Measurements from ENCODE around the gene TCF12. TPM values are rescaled to one million over a fixed set of nuclear protein-coding genes. Genes with fewer than 3 reads are reported as not detected.

Gene TCF12
- total RNA-seq, 2 donors from 2014 or later = 91.8 to 107 TPM

- no peak for ATAC-seq (ENCODE audit: insufficient number of reproducible peaks, low FRiP score, low read depth)
- H3K9me3 ChIP-seq = no peaks in the 10 kb centered on the region
- peaks cover 39 to 41% of the 10 kb centered on the region in 2 donors for H3K4me1 ChIP-seq (ENCODE audit: control insufficient read depth in 1 of 2, low read depth in 2 of 2)
- no peak for DNase-seq (ENCODE audit: low spot score)
- no peak for TF ChIP-seq CTCF (IDR thresholded peaks at IDR 0.05)
- H3K27ac ChIP-seq = no peak overlapping the region
- no peak overlapping the region for H3K4me3 ChIP-seq
- H3K27me3 ChIP-seq (replicated peaks; ENCODE audit: insufficient read depth) = no peaks in the 10 kb centered on the region
- no peaks in the 10 kb centered on the region for H3K36me3 ChIP-seq
These were observed 142.8 kb downstream of the TCF12 start for GRCh38 chr15:57061281-57061680.

DNA sequence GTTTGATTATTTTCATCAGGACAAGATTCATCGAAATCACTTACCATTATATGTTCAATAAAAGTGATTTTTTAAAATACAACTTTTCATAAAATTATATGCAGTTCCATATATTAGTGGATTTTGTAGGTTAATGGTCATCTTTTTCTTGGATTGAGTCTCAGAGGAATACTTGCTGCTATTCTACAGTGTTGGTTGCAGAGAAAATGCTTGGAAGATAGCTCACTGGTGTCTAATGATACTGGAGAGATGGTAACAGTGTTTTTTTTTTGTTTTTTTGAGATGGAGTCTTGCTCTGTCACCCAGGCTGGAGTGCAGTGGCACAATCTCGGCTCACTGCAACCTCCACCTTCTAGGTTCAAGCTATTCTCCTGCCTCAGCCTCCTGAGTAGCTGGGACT lies 143.3 kb downstream of the TCF12 start:
- no peak for TF ChIP-seq CTCF (IDR thresholded peaks at IDR 0.05)
- Histone ChIP-seq H3K36me3 (no peaks in the 10 kb centered on the region), H3K9me3 (no peaks in the 10 kb centered on the region), H3K27ac (no peak overlapping the region), H3K4me3 (no peak overlapping the region), H3K27me3 (replicated peaks; ENCODE audit: insufficient read depth) (no peaks in the 10 kb centered on the region), H3K4me1 (ENCODE audit: control insufficient read depth in 1 of 2, low read depth in 2 of 2) (peaks cover 35 to 38% of the 10 kb centered on the region in 2 donors)
- no peak for ATAC-seq (ENCODE audit: insufficient number of reproducible peaks, low FRiP score, low read depth)
- no peak for DNase-seq (ENCODE audit: low spot score)

DNA sequence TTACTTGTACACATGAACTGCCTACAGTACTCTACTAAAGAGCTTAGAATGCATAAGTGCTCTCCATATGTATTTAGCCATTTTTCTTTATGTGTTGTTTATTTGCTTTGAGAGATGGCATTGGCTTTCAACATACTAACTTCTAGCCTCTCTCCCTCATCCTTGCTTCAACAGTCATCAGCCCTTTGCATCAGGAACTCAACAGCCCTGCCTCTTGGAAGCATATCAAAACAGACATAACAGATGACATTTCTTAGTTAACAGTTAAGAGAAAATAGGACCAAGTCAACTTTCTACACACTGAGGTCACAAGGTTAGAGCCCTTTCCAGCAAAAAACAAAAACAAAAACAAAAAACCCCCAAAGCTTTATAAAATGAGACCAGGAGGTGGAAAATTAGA lies 145.6 kb downstream of the TCF12 start:
- DNase-seq (ENCODE audit: low spot score) (no peak), ATAC-seq (ENCODE audit: insufficient number of reproducible peaks, low FRiP score, low read depth) (no peak)
- Histone ChIP-seq H3K27me3 (replicated peaks; ENCODE audit: insufficient read depth) (no peaks in the 10 kb centered on the region), H3K4me3 (no peak overlapping the region), H3K27ac (no peak overlapping the region), H3K36me3 (no peaks in the 10 kb centered on the region), H3K9me3 (no peaks in the 10 kb centered on the region), H3K4me1 (ENCODE audit: control insufficient read depth in 1 of 2, low read depth in 2 of 2) (peaks cover 18 to 26% of the 10 kb centered on the region in 2 donors)
- TF ChIP-seq CTCF (IDR thresholded peaks at IDR 0.05) = no peak

- H3K9me3 ChIP-seq = no peaks in the 10 kb centered on the region
- peaks cover 18 to 31% of the 10 kb centered on the region in 2 donors for H3K4me1 ChIP-seq (ENCODE audit: control insufficient read depth in 1 of 2, low read depth in 2 of 2)
- H3K4me3 ChIP-seq = no peak overlapping the region
- no peaks in the 10 kb centered on the region for H3K36me3 ChIP-seq
- DNase-seq (ENCODE audit: low spot score) = no peak
- H3K27ac ChIP-seq = no peak overlapping the region
- TF ChIP-seq CTCF (IDR thresholded peaks at IDR 0.05) = no peak
- H3K27me3 ChIP-seq (replicated peaks; ENCODE audit: insufficient read depth) = no peaks in the 10 kb centered on the region
- ATAC-seq (ENCODE audit: insufficient number of reproducible peaks, low FRiP score, low read depth) = no peak
These were observed 151.0 kb downstream of the TCF12 start for GRCh38 chr15:57069423-57069822.

DNA sequence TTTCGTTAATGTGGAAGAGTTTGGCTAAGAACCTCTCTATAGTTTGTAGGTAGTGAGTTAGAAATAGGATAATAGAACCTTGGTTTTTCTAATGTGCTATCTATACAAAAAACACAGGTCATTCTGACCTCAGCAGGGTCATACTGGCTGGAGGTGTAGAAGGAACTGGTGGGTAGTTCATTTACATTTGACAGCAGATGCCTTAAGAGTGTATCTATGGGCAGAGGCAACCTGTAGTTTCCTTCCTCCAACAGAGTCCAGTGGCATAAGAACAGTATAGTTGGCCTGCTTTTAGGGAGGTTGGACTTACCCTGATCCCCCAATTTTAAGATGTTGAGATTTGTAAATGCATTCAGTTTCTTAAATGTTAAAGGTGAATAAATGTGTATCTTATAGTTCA lies 152.2 kb downstream of the TCF12 start:
- Histone ChIP-seq H3K9me3 (no peaks in the 10 kb centered on the region), H3K4me1 (ENCODE audit: control insufficient read depth in 1 of 2, low read depth in 2 of 2) (peaks cover 13 to 22% of the 10 kb centered on the region in 2 donors), H3K27ac (no peak overlapping the region), H3K36me3 (no peaks in the 10 kb centered on the region), H3K27me3 (replicated peaks; ENCODE audit: insufficient read depth) (no peaks in the 10 kb centered on the region), H3K4me3 (no peak overlapping the region)
- TF ChIP-seq CTCF (IDR thresholded peaks at IDR 0.05) = no peak
- DNase-seq (ENCODE audit: low spot score) (no peak), ATAC-seq (ENCODE audit: insufficient number of reproducible peaks, low FRiP score, low read depth) (no peak)
